Measurements from ENCODE around the gene AKR1B15. TPM values are rescaled to one million over a fixed set of nuclear protein-coding genes. Genes with fewer than 3 reads are reported as not detected.

Gene AKR1B15
- total and polyA plus RNA-seq, 2 of the 4 experiments (the other 2 are of a cell fraction): not detected

- no peaks in the 10 kb centered on the region for H3K9me1 ChIP-seq (ENCODE audit: insufficient read depth, low read length)
- H4K91ac ChIP-seq (ENCODE audit: insufficient read depth, low read depth, low read length): 0 out of 2 replicates have a peak overlapping the region, but pooled peaks have one; percentile 28
- H3K4me1 ChIP-seq (ENCODE audit: control insufficient read depth, insufficient read depth, low read length): peaks cover 2% of the 10 kb centered on the region
- H2BK20ac ChIP-seq (ENCODE audit: low read depth, low read length): no peak overlapping the region
- H4K20me1 ChIP-seq (ENCODE audit: insufficient read depth, low read length): no peaks in the 10 kb centered on the region
- no peak overlapping the region for H2BK15ac ChIP-seq (ENCODE audit: low read depth, low read length)
- intact Hi-C loops (cut with micrococcal nuclease): no loop called here
- H2AK5ac ChIP-seq (ENCODE audit: low read depth, low read length): no peak overlapping the region
- H3K4me2 ChIP-seq (ENCODE audit: low read depth, low read length): no peak overlapping the region
- H3K23ac ChIP-seq (ENCODE audit: low read depth, low read length): no peak overlapping the region
- no peaks in the 10 kb centered on the region for H3K27me3 ChIP-seq (ENCODE audit: control insufficient read depth, insufficient read depth, low read length)
- TF ChIP-seq CTCF (conservative IDR thresholded peaks at IDR 0.05; ENCODE audit: low read depth, low read length) (no peak), SMC3 (IDR thresholded peaks at IDR 0.05; ENCODE audit: low read depth, low read length) (no peak), POLR2A (IDR thresholded peaks at IDR 0.05; ENCODE audit: low read depth, low read length) (no peak), MAZ (IDR thresholded peaks at IDR 0.05; ENCODE audit: borderline replicate concordance, low read depth, low read length) (no peak), NFE2L2 (IDR thresholded peaks at IDR 0.05; ENCODE audit: low read depth, low read length) (no peak), USF2 (IDR thresholded peaks at IDR 0.05; ENCODE audit: low read depth, low read length) (no peak)
- no peak overlapping the region for H3K4ac ChIP-seq (ENCODE audit: low read depth, low read length)
- no peak overlapping the region for H3K18ac ChIP-seq (ENCODE audit: low read depth, low read length)
- no peak overlapping the region for H3K4me3 ChIP-seq (ENCODE audit: insufficient read depth, low read depth, low read length)
- CTCF ChIA-PET: interaction anchor here (0.8 to 1.5 kb wide), 3 partner anchors 39 to 76 kb away, joined by 3 to 5 read pairs (median 5); partner anchors contain the start of gene AKR1B1
- peak overlapping the region; percentile 19; the same call in 1 of the 2 replicates for H2BK120ac ChIP-seq (ENCODE audit: low read depth, low read length)
- H3K14ac ChIP-seq (replicated peaks; ENCODE audit: low read depth, low read length): no peak overlapping the region
- no peak overlapping the region for H3K56ac ChIP-seq (ENCODE audit: extremely low read depth, insufficient read depth, low read length)
- no peaks in the 10 kb centered on the region for H3K36me3 ChIP-seq (ENCODE audit: control insufficient read depth, insufficient read depth, low read length)
- ATAC-seq (ENCODE audit: low read depth) (no peak), DNase-seq (no peak)
- dilution Hi-C loops (cut with HindIII; ENCODE audit: low sequenced_read_pairs, unreplicated experiment): no loop called here
- no TSS peak for BruUV-seq (replicated peaks)
- no peak overlapping the region for H4K5ac ChIP-seq (ENCODE audit: low read depth, low read length)
- H4K8ac ChIP-seq (ENCODE audit: low read depth in 2 of 2, low read length in 2 of 2): no peak overlapping the region
- no peaks in the 10 kb centered on the region for H3K79me1 ChIP-seq (ENCODE audit: low read depth in 1 of 2, low read length in 2 of 2)
- POLR2A ChIA-PET (ENCODE audit: unreplicated experiment): no interaction called here
- H3K9me3 ChIP-seq (ENCODE audit: control insufficient read depth, insufficient read depth, low read length): no peaks in the 10 kb centered on the region
- H3K9ac ChIP-seq (ENCODE audit: low read depth, low read length): no peak overlapping the region
- H3K27ac ChIP-seq (ENCODE audit: insufficient read depth, low read length): no peak overlapping the region
- no peak overlapping the region for H2BK5ac ChIP-seq (ENCODE audit: low read depth, low read length, poor library complexity, severe bottlenecking)
- in situ Hi-C loops (cut with MboI; ENCODE audit: low sequenced_read_pairs): no loop called here
- H2AFZ ChIP-seq (replicated peaks; ENCODE audit: low read length, poor library complexity): no peak overlapping the region
- H2AK9ac ChIP-seq (replicated peaks; ENCODE audit: low read depth, low read length, poor library complexity): no peak overlapping the region
- no CpG with 5 or more reads among the region's 1 CpG for WGBS, 2 experiments (ENCODE audit: extremely low coverage in 2 of 2, insufficient read length in 1 of 2)
Measured at GRCh38 chr7:134509010-134509409, 39.9 kb upstream of the AKR1B15 start.
